Sigmoid colon (tissue), 7 donors: ENCODE data around the gene PHACTR3. TPM values are rescaled to one million over a fixed set of nuclear protein-coding genes. Genes with fewer than 3 reads are reported as not detected.

Experiments
- DNase-seq: peaks from one replicate; pipeline ENCODE4 v3.0.0-alpha.2; 2019
- H3K27ac ChIP-seq, 4 donors: fragments of 200-600 bp; sonication (generic); one replicate each; pipeline ENCODE4 v1.5.1; 2016 to 2019; ENCODE audit warnings: mild to moderate bottlenecking in 1 of 4
- H3K27me3 ChIP-seq, 3 donors: fragments of 200-600 bp; sonication (generic); one replicate each; pipeline ENCODE4 v1.5.1; 2019; ENCODE audit warnings: mild to moderate bottlenecking in 1 of 3
- H3K36me3 ChIP-seq, 4 donors: fragments of 200-600 bp; sonication (generic); one replicate each; pipeline ENCODE4 v1.5.1; 2016 to 2019
- H3K4me1 ChIP-seq, 4 donors: fragments of 200-600 bp; sonication (generic); one replicate each; pipeline ENCODE4 v1.5.1; 2017 to 2019
- H3K4me3 ChIP-seq, 4 donors: fragments of 200-600 bp; sonication (generic); one replicate each; pipeline ENCODE4 v1.5.1; 2017 to 2019; ENCODE audit warnings: mild to moderate bottlenecking in 2 of 4, moderate library complexity in 1 of 4
- H3K9me3 ChIP-seq, 4 donors: fragments of 200-600 bp in 3 of 4; sonication (generic) in 3 of 4; one replicate each; pipeline versions ENCODE4 v1.5.1 to v1.6.1; 2013 to 2019
- CTCF ChIP-seq, 4 experiments: fragments of 450-650 bp in 3 of 4; fragments of 200-600 bp in 1 of 4; IDR thresholded peaks; one replicate each; pipeline ENCODE4 v1.5.1; 2016 to 2019; ENCODE audit warnings: antibody characterized with exemption in 4 of 4, mild to moderate bottlenecking in 3 of 4, moderate library complexity in 2 of 4
- EP300 ChIP-seq, 4 donors: sonication (generic); formaldehyde crosslinking; IDR thresholded peaks; one replicate each; pipeline ENCODE4 v1.6.1; 2017; ENCODE audit warnings: antibody characterized with exemption in 4 of 4
- POLR2A ChIP-seq, 2 donors: fragments of 450-650 bp; IDR thresholded peaks; one replicate each; pipeline ENCODE4 v1.6.1; 2016; ENCODE audit warnings: antibody characterized with exemption in 2 of 2, mild to moderate bottlenecking in 2 of 2, moderate library complexity in 2 of 2
- POLR2AphosphoS5 ChIP-seq, 4 donors: sonication (generic); formaldehyde crosslinking; IDR thresholded peaks; one replicate each; pipeline ENCODE4 v1.6.1; 2017; ENCODE audit warnings: antibody characterized with exemption in 4 of 4
- WGBS, 2 donors: extraction: QIAGEN DNeasy Blood & Tissue Kit; methylation state at CpG; one replicate each; pipeline ENCODE4 v1.1.7; 2013; 5-methylcytosine and 5-hydroxymethylcytosine counted together
- intact Hi-C: fragments of 100-400 bp; cut with DNase I; formaldehyde crosslinking; loops from one replicate; pipeline ENCODE4 v1.15.1; 2023
- polyA plus RNA-seq, 3 donors: library from polyadenylated mRNA; stranded (reverse); fragments of 200-250 nt; gene quantifications; one replicate each; pipeline ENCODE4 v1.2.3, GENCODE V29; 2013
- total RNA-seq, 4 donors: library from RNA; depleted of rRNA; stranded (reverse); fragments of >200 nt; gene quantifications; one replicate each; pipeline ENCODE4 v1.1.0, GENCODE V29; 2016
- donor health status: healthy with polysubstance abuse.
- donor health status: Bipolar disorder and iron deficiency.
- donor health status: healthy.

Gene PHACTR3
- total and polyA plus RNA-seq, 7 donors, result under 0.01 to 1.5 (median 0.81) TPM

GRCh38 chr20:59698598-59698997, 94.3 kb downstream of the PHACTR3 start:
- Histone ChIP-seq H3K9me3 (no peaks in the 10 kb centered on the region), H3K27ac (no peak overlapping the region), H3K4me3 (no peak overlapping the region), H3K4me1 (no peaks in the 10 kb centered on the region), H3K27me3 (no peaks in the 10 kb centered on the region), H3K36me3 (no peaks in the 10 kb centered on the region)
- no peak for DNase-seq
- 40 to 67% methylated on average over 1 of the region's 1 CpG for WGBS, 2 donors
- intact Hi-C loops, result no loop called here
- TF ChIP-seq POLR2A (IDR thresholded peaks at IDR 0.05) (no peak), CTCF (IDR thresholded peaks at IDR 0.05) (no peak), EP300 (IDR thresholded peaks at IDR 0.05) (no peak), POLR2AphosphoS5 (IDR thresholded peaks at IDR 0.05) (no peak)

GRCh38 chr20:59701236-59701635, 96.9 kb downstream of the PHACTR3 start:
- Histone ChIP-seq H3K36me3 (no peaks in the 10 kb centered on the region), H3K27ac (no peak overlapping the region), H3K27me3 (no peaks in the 10 kb centered on the region), H3K9me3 (no peaks in the 10 kb centered on the region), H3K4me3 (no peak overlapping the region), H3K4me1 (no peaks in the 10 kb centered on the region)
- DNase-seq, result no peak
- intact Hi-C loops, result no loop called here
- TF ChIP-seq CTCF (IDR thresholded peaks at IDR 0.05), result no peak
- no peak for TF ChIP-seq EP300 (IDR thresholded peaks at IDR 0.05)
- TF ChIP-seq POLR2A (IDR thresholded peaks at IDR 0.05), result no peak
- TF ChIP-seq POLR2AphosphoS5 (IDR thresholded peaks at IDR 0.05), result no peak
- 68 to 70% methylated on average over 2 of the region's 2 CpGs for WGBS, 2 donors

- TF ChIP-seq EP300 (IDR thresholded peaks at IDR 0.05), result no peak
- DNase-seq, result no peak
Observed at GRCh38 chr20:59703046-59703445, 98.7 kb downstream of the PHACTR3 start.

GRCh38 chr20:59705651-59706399, 101.5 kb downstream of the PHACTR3 start:
- Histone ChIP-seq H3K9me3 (no peaks in the 10 kb centered on the region), H3K4me1 (no peaks in the 10 kb centered on the region), H3K36me3 (no peaks in the 10 kb centered on the region), H3K27ac (no peak overlapping the region), H3K4me3 (no peak overlapping the region), H3K27me3 (no peaks in the 10 kb centered on the region)
- 12 to 29% methylated on average over 5 of the region's 5 CpGs for WGBS, 2 donors
- TF ChIP-seq POLR2A (IDR thresholded peaks at IDR 0.05) (no peak), EP300 (IDR thresholded peaks at IDR 0.05) (no peak), CTCF (IDR thresholded peaks at IDR 0.05) (no peak), POLR2AphosphoS5 (IDR thresholded peaks at IDR 0.05) (no peak)
- no peak for DNase-seq
- intact Hi-C loops, result no loop called here

More at GRCh38 chr20:59703046-59703445, 98.7 kb downstream of the PHACTR3 start:
- WGBS, 2 donors, result 74 to 76% methylated on average over 5 of the region's 5 CpGs
- no peak overlapping the region for H3K4me3 ChIP-seq
- H3K4me1 ChIP-seq, result no peaks in the 10 kb centered on the region
- no peak overlapping the region for H3K27ac ChIP-seq
- no peaks in the 10 kb centered on the region for H3K27me3 ChIP-seq
- intact Hi-C loops, result no loop called here
- H3K36me3 ChIP-seq, result no peaks in the 10 kb centered on the region
- no peaks in the 10 kb centered on the region for H3K9me3 ChIP-seq

- no peak overlapping the region for H3K27ac ChIP-seq
- no peak for DNase-seq
- H3K27me3 ChIP-seq, result no peaks in the 10 kb centered on the region
- no peaks in the 10 kb centered on the region for H3K36me3 ChIP-seq
- 35 to 56% methylated on average over 1 of the region's 1 CpG for WGBS, 2 donors
- no peaks in the 10 kb centered on the region for H3K9me3 ChIP-seq
- H3K4me1 ChIP-seq, result no peaks in the 10 kb centered on the region
- TF ChIP-seq POLR2A (IDR thresholded peaks at IDR 0.05) (no peak), POLR2AphosphoS5 (IDR thresholded peaks at IDR 0.05) (no peak), CTCF (IDR thresholded peaks at IDR 0.05) (no peak), EP300 (IDR thresholded peaks at IDR 0.05) (no peak)
- no peak overlapping the region for H3K4me3 ChIP-seq
- intact Hi-C loops, result no loop called here
Observed at GRCh38 chr20:59706400-59706693, 102.0 kb downstream of the PHACTR3 start.
